ENCODE measurements around the gene OPA3.
"Not testable (repeated sequence)": the region's sequence is repeated elsewhere in the genome, so short reads cannot be mapped to it uniquely, and the experiment has no call there.

The OPA3 gene

DNA sequence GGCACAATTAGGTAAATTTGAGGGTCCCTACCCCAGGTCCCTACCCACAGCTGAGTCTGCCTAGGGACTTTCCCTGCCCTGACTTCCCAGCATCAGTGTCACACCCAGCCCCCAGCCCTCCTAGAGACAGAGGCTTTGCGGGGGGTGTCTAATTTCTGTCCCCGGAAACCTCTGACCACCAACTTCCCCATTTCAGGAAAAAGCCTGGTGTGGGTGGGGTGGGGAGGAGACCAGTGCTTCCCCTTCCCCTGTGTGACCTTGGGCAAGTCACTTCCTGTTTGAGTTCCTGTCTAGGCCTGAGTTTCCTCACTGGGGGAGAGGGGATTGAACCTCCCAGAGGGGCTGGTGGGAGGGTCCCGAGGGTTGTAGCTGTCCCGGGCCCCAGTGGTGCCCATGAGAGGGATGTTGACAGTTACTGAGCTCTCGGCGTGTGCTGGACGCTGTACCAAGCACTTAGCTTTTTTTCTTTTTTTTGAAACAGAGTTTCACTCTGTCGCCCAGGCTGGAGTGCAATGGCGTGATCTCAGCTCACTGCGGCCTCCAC is 69.4 kb downstream of the OPA3 start:
- H3K27me3 ChIP-seq (ENCODE audit: control insufficient read depth, insufficient read depth, low read length), result no peaks in the 10 kb centered on the region
- H3K4me1 ChIP-seq (ENCODE audit: control insufficient read depth, insufficient read depth, low read length), result peaks cover 17% of the 10 kb centered on the region
- H3K9me3 ChIP-seq (replicated peaks; ENCODE audit: low read length), result no peaks in the 10 kb centered on the region
- peak overlapping the region; percentile 30 for H3K9ac ChIP-seq (ENCODE audit: low read depth, low read length)
- no peak overlapping the region for H3K4me2 ChIP-seq (ENCODE audit: low read length)
- H3K4me3 ChIP-seq (ENCODE audit: low read length), result no peak overlapping the region
- H3K36me3 ChIP-seq (ENCODE audit: insufficient read depth, low read length), result peaks cover 53% of the 10 kb centered on the region

DNA sequence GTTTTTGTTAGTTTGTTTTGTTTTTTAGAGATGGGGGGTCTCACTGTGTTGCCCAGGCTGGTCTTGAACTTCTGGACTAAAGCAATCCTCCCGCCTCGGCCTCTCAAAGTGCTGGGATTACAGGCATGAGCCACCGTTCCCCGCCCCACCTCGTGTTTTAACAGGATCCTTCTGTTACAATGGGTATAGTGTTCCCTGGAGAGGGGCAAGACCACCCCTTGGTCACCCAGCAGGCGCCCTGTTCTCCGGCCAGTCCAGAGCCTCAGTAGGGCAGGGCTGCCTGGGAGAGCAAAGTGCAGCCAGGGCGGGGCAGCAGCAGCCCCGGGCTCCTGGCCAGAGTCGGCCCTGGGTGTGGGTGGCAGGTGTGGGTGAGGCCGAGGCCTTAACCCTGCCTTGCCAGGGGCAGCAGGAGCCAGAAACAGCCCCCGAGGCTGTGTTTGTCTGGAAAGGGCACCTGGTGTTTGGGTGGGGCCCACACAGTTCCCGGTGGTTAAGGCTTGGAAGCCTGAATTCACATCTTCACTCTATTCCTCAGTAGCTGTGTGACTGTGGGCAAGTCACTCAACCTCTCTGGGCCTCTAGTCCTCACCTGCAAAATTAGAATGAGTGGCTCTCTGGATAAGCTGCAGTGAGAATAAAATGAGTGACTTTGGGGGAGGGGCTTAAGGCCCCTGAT is 70.1 kb downstream of the OPA3 start:
- no peaks in the 10 kb centered on the region for H3K9me3 ChIP-seq (replicated peaks; ENCODE audit: low read length)
- H3K27me3 ChIP-seq (ENCODE audit: control insufficient read depth, insufficient read depth, low read length), result no peaks in the 10 kb centered on the region
- peaks cover 23% of the 10 kb centered on the region for H3K4me1 ChIP-seq (ENCODE audit: control insufficient read depth, insufficient read depth, low read length)
- H3K4me2 ChIP-seq (ENCODE audit: low read length), result peak overlapping the region; percentile 15
- H3K9ac ChIP-seq (ENCODE audit: low read depth, low read length), result peak overlapping the region; percentile 30
- peaks cover 53% of the 10 kb centered on the region for H3K36me3 ChIP-seq (ENCODE audit: insufficient read depth, low read length)
- no peak overlapping the region for H3K4me3 ChIP-seq (ENCODE audit: low read length)

DNA sequence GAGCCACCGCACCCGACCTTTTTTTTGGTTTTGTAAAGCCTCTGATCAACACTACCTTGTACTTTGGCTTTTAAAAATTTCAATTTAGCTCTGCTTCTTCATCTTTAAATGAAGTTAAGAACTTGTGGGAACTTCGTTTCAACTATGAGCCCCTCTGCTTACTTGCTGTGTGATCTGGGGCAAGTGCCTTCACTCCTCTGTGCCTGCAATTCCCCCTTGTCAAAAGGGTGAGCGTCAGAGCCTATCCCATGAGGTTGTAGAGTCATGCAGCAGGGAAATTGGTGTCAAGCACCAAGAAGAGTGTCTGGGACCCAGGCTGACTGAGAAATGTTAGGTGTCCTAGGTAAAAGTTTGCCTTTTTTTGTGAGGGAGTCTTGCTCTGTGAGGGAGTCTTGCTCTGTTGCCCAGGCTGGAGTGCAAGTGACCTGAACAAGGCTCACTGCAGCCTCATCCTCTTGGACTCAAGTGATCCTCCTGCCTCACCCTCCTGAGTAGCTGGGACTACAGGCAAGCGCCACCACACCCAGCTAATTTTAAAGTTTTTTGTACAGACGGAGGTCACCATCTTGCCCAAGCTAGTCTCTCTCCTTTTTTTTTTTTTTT is 71.6 kb downstream of the OPA3 start:
- H3K27me3 ChIP-seq (ENCODE audit: control insufficient read depth, insufficient read depth, low read length), result no peaks in the 10 kb centered on the region
- no peak overlapping the region for H3K9ac ChIP-seq (ENCODE audit: low read depth, low read length)
- no peak overlapping the region for H3K4me2 ChIP-seq (ENCODE audit: low read length)
- no peaks in the 10 kb centered on the region for H3K9me3 ChIP-seq (replicated peaks; ENCODE audit: low read length)
- peaks cover 25% of the 10 kb centered on the region for H3K4me1 ChIP-seq (ENCODE audit: control insufficient read depth, insufficient read depth, low read length)
- H3K36me3 ChIP-seq (ENCODE audit: insufficient read depth, low read length), result peaks cover 48% of the 10 kb centered on the region
- no peak overlapping the region for H3K4me3 ChIP-seq (ENCODE audit: low read length)

DNA sequence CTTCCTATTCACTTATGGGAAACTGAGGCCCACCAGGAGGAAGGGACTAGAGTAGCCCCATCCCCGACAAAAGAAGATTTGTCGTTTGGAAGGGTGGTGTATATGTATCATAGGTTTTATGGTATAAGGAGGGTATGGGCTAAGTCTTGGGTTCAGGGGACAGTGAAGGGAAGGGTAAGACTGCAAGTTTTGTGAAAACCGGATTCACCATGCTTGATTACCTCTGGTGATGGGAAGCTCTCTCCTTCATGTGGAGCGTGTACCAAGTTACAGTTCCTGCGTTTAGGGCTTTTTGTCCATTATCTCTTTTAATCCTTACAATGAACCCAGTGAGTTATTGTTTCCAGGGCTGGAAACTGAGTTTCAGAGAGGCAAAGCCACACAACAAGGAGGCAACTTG is 73.5 kb downstream of the OPA3 start:
- no peak overlapping the region for H3K9ac ChIP-seq (ENCODE audit: low read depth, low read length)
- H3K27me3 ChIP-seq (ENCODE audit: control insufficient read depth, insufficient read depth, low read length), result no peaks in the 10 kb centered on the region
- peaks cover 28% of the 10 kb centered on the region for H3K4me1 ChIP-seq (ENCODE audit: control insufficient read depth, insufficient read depth, low read length)
- H3K36me3 ChIP-seq (ENCODE audit: insufficient read depth, low read length), result peaks cover 38% of the 10 kb centered on the region
- no peaks in the 10 kb centered on the region for H3K9me3 ChIP-seq (replicated peaks; ENCODE audit: low read length)
- no peak overlapping the region for H3K4me2 ChIP-seq (ENCODE audit: low read length)
- no peak overlapping the region for H3K4me3 ChIP-seq (ENCODE audit: low read length)

DNA sequence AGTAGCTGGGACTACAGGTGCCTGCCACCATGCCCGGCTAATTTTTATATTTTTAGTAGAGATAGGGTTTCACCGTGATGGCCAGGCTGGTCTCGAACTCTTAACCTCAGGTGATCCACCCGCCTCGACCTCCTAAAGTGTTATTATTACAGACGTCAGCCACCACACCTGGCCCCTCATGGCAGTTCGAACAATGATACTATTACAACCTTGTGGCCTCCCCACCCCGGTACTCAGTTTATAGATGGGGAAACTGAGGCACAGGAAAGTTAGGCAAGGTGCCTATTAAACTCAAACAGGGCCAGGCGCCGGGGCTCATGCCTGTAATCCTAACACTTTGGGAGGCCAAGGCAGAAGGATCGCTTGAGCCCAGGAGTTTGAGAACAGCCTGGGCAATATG is 74.2 kb downstream of the OPA3 start:
- not testable (repeated sequence) for H3K27me3 ChIP-seq (ENCODE audit: control insufficient read depth, insufficient read depth, low read length); H3K9me3 ChIP-seq (replicated peaks; ENCODE audit: low read length)
- H3K4me2 ChIP-seq (ENCODE audit: low read length), result peak overlapping the region; percentile 93
- peaks cover 32% of the 10 kb centered on the region for H3K4me1 ChIP-seq (ENCODE audit: control insufficient read depth, insufficient read depth, low read length)
- H3K36me3 ChIP-seq (ENCODE audit: insufficient read depth, low read length), result peaks cover 31% of the 10 kb centered on the region
- peak overlapping the region; percentile 69 for H3K9ac ChIP-seq (ENCODE audit: low read depth, low read length)
- H3K4me3 ChIP-seq (ENCODE audit: low read length), result peak overlapping the region; percentile 77

DNA sequence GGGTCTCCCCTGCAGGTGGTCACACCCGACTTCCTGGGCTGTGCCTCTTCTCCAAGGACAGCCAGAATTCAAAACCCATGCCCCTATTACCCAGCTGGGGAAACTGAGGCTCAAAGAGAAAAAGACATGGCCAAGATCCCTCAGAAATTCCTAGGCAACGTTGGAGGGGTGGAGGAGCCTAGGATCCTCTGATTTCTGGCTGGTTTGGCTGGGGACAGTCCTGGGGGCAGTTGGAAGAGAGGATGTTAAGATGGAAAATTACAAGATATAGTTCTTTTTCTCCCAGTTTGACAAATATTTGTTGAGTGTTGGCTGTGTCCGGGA is 74.9 kb downstream of the OPA3 start:
- H3K27me3 ChIP-seq (ENCODE audit: control insufficient read depth, insufficient read depth, low read length), result no peaks in the 10 kb centered on the region
- H3K36me3 ChIP-seq (ENCODE audit: insufficient read depth, low read length), result peaks cover 26% of the 10 kb centered on the region
- H3K9me3 ChIP-seq (replicated peaks; ENCODE audit: low read length), result no peaks in the 10 kb centered on the region
- H3K4me1 ChIP-seq (ENCODE audit: control insufficient read depth, insufficient read depth, low read length), result peaks cover 31% of the 10 kb centered on the region
- peak overlapping the region; percentile 93 for H3K4me2 ChIP-seq (ENCODE audit: low read length)
- H3K4me3 ChIP-seq (ENCODE audit: low read length), result peak overlapping the region; percentile 77
- H3K9ac ChIP-seq (ENCODE audit: low read depth, low read length), result peak overlapping the region; percentile 69

DNA sequence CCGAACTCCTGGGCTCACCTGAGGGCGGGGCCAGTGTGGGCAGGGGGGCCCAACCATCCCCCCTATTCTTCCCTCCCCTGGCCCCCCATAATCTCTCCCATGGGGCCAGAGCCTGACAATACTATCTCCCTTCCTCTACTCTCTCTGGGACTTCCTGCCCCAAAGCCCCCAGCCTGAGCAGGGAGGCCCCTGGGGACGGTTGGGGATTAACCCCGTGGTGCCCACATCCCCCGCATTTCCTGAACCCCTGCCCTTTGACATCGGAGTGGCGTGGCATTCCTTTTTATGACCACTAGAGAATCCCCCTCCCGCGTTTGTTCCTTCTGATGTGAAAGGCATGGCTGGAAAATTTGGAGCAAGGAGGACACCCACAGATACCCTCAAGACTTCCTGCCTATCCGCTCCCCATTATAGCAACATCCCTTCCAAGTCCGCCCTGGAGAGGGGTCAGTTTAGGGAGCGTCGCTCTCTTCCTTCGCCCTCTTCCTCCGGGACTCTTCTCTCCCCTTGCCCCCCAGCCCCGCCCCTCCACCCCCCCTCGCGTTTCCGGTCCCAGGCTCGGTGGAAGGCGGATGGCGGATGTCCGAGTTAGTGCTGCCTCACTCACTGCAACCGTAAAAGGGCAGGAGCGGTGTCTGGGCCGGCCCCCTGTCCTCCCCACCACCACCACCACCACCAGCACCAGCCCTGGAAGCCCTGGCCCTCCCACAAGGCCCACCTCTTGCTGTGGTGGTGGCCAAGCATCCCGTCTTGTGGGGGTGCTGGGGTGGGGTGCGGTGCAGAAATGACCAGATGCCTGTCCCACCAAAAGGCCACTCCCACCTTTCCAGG is 75.5 kb downstream of the OPA3 start:
- Histone ChIP-seq H3K36me3 (ENCODE audit: insufficient read depth, low read length) (peaks cover 20% of the 10 kb centered on the region), H3K4me3 (ENCODE audit: low read length) (peak overlapping the region; percentile 77), H3K4me1 (ENCODE audit: control insufficient read depth, insufficient read depth, low read length) (peaks cover 25% of the 10 kb centered on the region)

DNA sequence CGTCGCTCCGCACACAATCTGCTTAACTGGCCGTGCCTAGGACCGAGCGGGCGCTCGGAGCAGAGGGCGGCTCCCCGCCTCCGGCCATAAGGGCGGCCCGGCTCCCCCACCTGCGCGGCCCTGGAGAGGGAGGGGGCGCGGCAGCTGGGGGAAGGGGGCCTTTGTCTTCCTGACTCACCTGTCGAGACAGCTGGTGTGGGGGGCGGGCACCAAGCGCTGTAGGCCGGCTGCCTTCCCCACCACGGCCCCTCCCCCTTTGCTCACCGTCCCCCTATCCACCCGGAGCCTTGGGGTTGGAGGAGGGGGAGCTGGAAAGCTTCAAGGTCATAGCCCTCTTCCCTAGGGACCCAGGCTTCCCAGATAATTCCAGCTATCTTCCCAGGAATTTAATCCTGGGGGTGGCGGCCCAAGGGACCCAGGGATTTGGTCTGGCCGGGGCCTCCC is 76.2 kb downstream of the OPA3 start:
- Histone ChIP-seq H3K9me3 (replicated peaks; ENCODE audit: low read length) (no peaks in the 10 kb centered on the region), H3K27me3 (ENCODE audit: control insufficient read depth, insufficient read depth, low read length) (no peaks in the 10 kb centered on the region), H3K36me3 (ENCODE audit: insufficient read depth, low read length) (peaks cover 15% of the 10 kb centered on the region), H3K4me2 (ENCODE audit: low read length) (peak overlapping the region; percentile 93), H3K4me1 (ENCODE audit: control insufficient read depth, insufficient read depth, low read length) (peaks cover 20% of the 10 kb centered on the region), H3K4me3 (ENCODE audit: low read length) (peak overlapping the region; percentile 77), H3K9ac (ENCODE audit: low read depth, low read length) (peak overlapping the region; percentile 81)

More for the DNA sequence above, 75.5 kb downstream of the OPA3 start:
- H3K9me3 ChIP-seq (replicated peaks; ENCODE audit: low read length), result no peaks in the 10 kb centered on the region
- no peaks in the 10 kb centered on the region for H3K27me3 ChIP-seq (ENCODE audit: control insufficient read depth, insufficient read depth, low read length)
- H3K9ac ChIP-seq (ENCODE audit: low read depth, low read length), result peak overlapping the region; percentile 81
- peak overlapping the region; percentile 93 for H3K4me2 ChIP-seq (ENCODE audit: low read length)

DNA sequence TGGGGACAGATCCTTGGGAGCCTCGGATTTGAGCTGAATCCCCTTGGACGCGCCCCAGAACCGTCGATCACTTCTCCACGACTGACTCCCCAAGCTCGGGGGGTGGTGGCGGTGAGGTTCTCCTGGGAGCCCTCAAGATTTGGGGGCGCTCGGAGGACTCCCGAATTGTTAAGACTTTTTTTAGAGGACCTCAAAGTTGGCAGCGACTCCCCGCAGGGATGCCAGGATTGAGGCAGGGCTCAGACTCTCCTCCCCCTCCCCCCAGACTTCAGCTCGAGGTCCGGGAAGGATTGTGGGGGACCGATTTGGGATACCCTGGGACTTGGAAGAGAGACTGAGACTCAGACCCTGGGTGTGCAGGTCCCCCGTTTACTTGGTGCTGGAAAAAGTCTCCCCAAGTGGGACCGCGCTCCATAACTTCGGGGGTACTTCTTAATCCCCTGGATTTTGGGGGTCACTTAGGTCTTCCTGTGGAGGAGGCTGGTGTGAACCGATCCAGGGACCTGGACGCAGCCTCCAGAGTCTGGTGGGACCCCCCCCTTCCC is 76.7 kb downstream of the OPA3 start:
- no peaks in the 10 kb centered on the region for H3K9me3 ChIP-seq (replicated peaks; ENCODE audit: low read length)
- peaks cover 13% of the 10 kb centered on the region for H3K36me3 ChIP-seq (ENCODE audit: insufficient read depth, low read length)
- H3K4me3 ChIP-seq (ENCODE audit: low read length), result peak overlapping the region; percentile 77
- peak overlapping the region; percentile 81 for H3K9ac ChIP-seq (ENCODE audit: low read depth, low read length)
- peak overlapping the region; percentile 93 for H3K4me2 ChIP-seq (ENCODE audit: low read length)
- no peaks in the 10 kb centered on the region for H3K27me3 ChIP-seq (ENCODE audit: control insufficient read depth, insufficient read depth, low read length)
- peaks cover 20% of the 10 kb centered on the region for H3K4me1 ChIP-seq (ENCODE audit: control insufficient read depth, insufficient read depth, low read length)

DNA sequence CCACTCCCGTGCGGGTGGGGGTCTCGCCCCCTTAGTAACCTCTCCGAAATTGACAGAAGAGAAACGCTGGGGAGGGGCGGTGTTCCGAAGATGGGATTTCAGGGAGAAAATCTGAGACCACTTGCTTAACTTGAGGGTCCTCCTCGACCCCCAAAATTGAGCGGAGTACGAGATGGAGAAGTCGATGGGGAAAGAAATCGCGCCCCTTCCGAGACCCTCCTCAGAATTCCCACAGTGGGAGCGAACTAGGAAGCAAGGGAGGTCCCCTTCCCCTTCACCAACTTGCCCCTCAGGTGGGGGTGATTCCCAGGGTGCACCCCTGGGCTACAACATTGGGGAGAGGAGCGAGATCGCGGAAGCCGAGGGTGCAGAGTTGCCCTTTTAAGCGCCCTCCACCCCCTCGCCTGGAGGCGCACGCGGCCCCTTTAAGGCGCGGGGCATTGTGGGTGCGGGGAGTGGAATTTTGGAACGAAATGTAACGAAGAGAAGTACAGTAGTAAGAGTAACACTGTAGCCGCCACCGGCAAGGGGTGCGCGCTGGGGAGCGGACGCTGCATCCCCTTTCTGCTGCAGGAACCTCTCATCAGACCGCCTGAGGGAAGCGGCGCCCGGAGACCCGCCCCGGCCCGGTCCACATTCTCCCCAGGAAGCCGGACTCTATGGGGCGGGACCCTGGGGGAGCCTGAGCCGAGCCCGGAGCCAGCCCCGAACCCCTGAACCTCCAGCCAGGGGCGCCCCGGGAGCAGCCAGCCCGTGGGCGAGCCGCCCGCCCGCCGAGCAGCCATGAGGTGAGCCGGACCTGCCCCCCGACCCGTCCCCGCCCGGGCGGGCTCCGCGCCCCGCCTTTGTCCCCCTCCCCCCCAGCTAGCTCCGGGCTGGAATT is 77.4 kb downstream of the OPA3 start, which contains the start of gene VASP:
Gene VASP, plus strand, starts transcription at position 491 of the 883 bp plus-strand sequence. Its CDS starts 293 bp downstream, at position 784.
- no peaks in the 10 kb centered on the region for H3K27me3 ChIP-seq (ENCODE audit: control insufficient read depth, insufficient read depth, low read length)
- H3K4me1 ChIP-seq (ENCODE audit: control insufficient read depth, insufficient read depth, low read length), result peaks cover 20% of the 10 kb centered on the region

More for the DNA sequence above, 77.4 kb downstream of the OPA3 start, which contains the start of gene VASP:
- Histone ChIP-seq H3K36me3 (ENCODE audit: insufficient read depth, low read length) (peaks cover 12% of the 10 kb centered on the region), H3K4me2 (ENCODE audit: low read length) (peak within 1 kb of the TSS; percentile 93), H3K4me3 (ENCODE audit: low read length) (peak within 1 kb of the TSS; percentile 77), H3K9me3 (replicated peaks; ENCODE audit: low read length) (no peaks in the 10 kb centered on the region), H3K9ac (ENCODE audit: low read depth, low read length) (peak within 1 kb of the TSS; percentile 81)

Data from skeletal muscle satellite cell (primary cell).